GM12878 (cell line): Measurements from ENCODE around the gene PLGRKT. TPM values are rescaled to one million over a fixed set of nuclear protein-coding genes. Genes with fewer than 3 reads are reported as not detected.

Experiments used
- ASH2L ChIP-seq: fragments of 300-600, 200-600 bp; sonication (generic); IDR thresholded peaks from 2 replicates; pipeline ENCODE4 v1.6.1; 2017; ENCODE audit warnings: low read depth, mild to moderate bottlenecking, borderline replicate concordance
- ATF7 ChIP-seq: fragments of 450-650 bp; IDR thresholded peaks from 2 replicates; pipeline ENCODE4 v1.6.1; 2016; ENCODE audit warnings: low read depth, mild to moderate bottlenecking
- CREM ChIP-seq: IDR thresholded peaks from 2 replicates; pipeline ENCODE4 v1.6.1; 2014; ENCODE audit warnings: antibody characterized with exemption, low read depth
- E2F8 ChIP-seq: fragments of 450-650 bp; IDR thresholded peaks from 2 replicates; pipeline ENCODE4 v1.6.1; 2018; ENCODE audit warnings: mild to moderate bottlenecking, low read depth, moderate library complexity; ENCODE audit not compliant: partially characterized antibody
- FOS ChIP-seq: IDR thresholded peaks from 3 replicates; pipeline ENCODE4 v1.6.1; 2011; ENCODE audit warnings: borderline replicate concordance; ENCODE audit not compliant: insufficient read length; ENCODE audit errors: extremely low read depth
- FOXK2 ChIP-seq: fragments of 450-650 bp; IDR thresholded peaks from 2 replicates; pipeline ENCODE4 v1.6.1; 2017; ENCODE audit warnings: mild to moderate bottlenecking, moderate library complexity
- HDAC6 ChIP-seq: fragments of 200-600 bp; sonication (generic); IDR thresholded peaks from one replicate; pipeline ENCODE4 v1.8.0; 2017; ENCODE audit warnings: antibody characterized with exemption; ENCODE audit not compliant: unreplicated experiment
- KAT2A ChIP-seq: conservative IDR thresholded peaks from 2 replicates; pipeline ENCODE4 v1.6.1; 2011; ENCODE audit warnings: low read depth, low read length; ENCODE audit not compliant: control insufficient read depth
- MTA3 ChIP-seq: IDR thresholded peaks from 2 replicates; pipeline ENCODE4 v1.6.1; 2012; ENCODE audit warnings: low read length, inconsistent platforms, borderline replicate concordance
- MYB ChIP-seq: fragments of 150-350 bp; IDR thresholded peaks from 2 replicates; pipeline ENCODE4 v1.6.1; 2014; ENCODE audit warnings: mild to moderate bottlenecking, low read depth, low read length, borderline replicate concordance
- NFIC ChIP-seq: IDR thresholded peaks from 2 replicates; pipeline ENCODE4 v1.6.1; 2012; ENCODE audit warnings: low read depth, mild to moderate bottlenecking, inconsistent platforms, low read length, moderate library complexity
- NFYA ChIP-seq: IDR thresholded peaks from 2 replicates; pipeline ENCODE4 v1.6.1; 2011; ENCODE audit warnings: low read depth, mild to moderate bottlenecking, low read length, improper control_type of control experiment, borderline replicate concordance
- NR2C2 ChIP-seq: IDR thresholded peaks from 2 replicates; pipeline ENCODE4 v1.6.1; 2011; ENCODE audit warnings: borderline replicate concordance, low read depth; ENCODE audit not compliant: control insufficient read depth, insufficient read length
- SIN3A ChIP-seq: IDR thresholded peaks from 2 replicates; pipeline ENCODE4 v1.6.1; 2012; ENCODE audit warnings: low read depth, low read length, improper control_type of control experiment
- SIX5 ChIP-seq: IDR thresholded peaks from 2 replicates; pipeline ENCODE4 v1.6.1; 2011; ENCODE audit warnings: mild to moderate bottlenecking, low read depth, low read length, moderate library complexity; ENCODE audit not compliant: severe bottlenecking
- SMC3 ChIP-seq: IDR thresholded peaks from 2 replicates; pipeline ENCODE4 v1.6.1; 2011; ENCODE audit warnings: low read length, improper control_type of control experiment, borderline replicate concordance
- SPI1 ChIP-seq: IDR thresholded peaks from 2 replicates; pipeline ENCODE4 v1.6.1; 2011; ENCODE audit warnings: low read depth, mild to moderate bottlenecking, low read length, moderate library complexity, borderline replicate concordance; ENCODE audit not compliant: insufficient read depth
- SREBF1 ChIP-seq: IDR thresholded peaks from 2 replicates; pipeline ENCODE4 v1.6.1; 2012; ENCODE audit warnings: mild to moderate bottlenecking, low read length
- SREBF2 ChIP-seq: IDR thresholded peaks from 2 replicates; pipeline ENCODE4 v1.6.1; 2012; ENCODE audit warnings: mild to moderate bottlenecking, low read length
- STAT3 ChIP-seq: IDR thresholded peaks from 2 replicates; pipeline ENCODE4 v1.6.1; 2011; ENCODE audit warnings: low read depth, low read length, improper control_type of control experiment
- SUPT20H ChIP-seq: IDR thresholded peaks from 2 replicates; pipeline ENCODE4 v1.6.1; 2011; ENCODE audit warnings: low read depth, mild to moderate bottlenecking, low read length, moderate library complexity, borderline replicate concordance; ENCODE audit not compliant: control insufficient read depth
- TCF12 ChIP-seq: IDR thresholded peaks from 2 replicates; pipeline ENCODE4 v1.6.1; 2011; ENCODE audit warnings: low read depth, mild to moderate bottlenecking, low read length
- YBX1 ChIP-seq: fragments of 450-650 bp; IDR thresholded peaks from 2 replicates; pipeline ENCODE4 v1.6.1; 2016; ENCODE audit warnings: antibody characterized with exemption
- ZBED1 ChIP-seq: IDR thresholded peaks from 2 replicates; pipeline ENCODE4 v1.6.1; 2016; ENCODE audit warnings: borderline replicate concordance
- ZSCAN29 ChIP-seq: fragments of 450-650 bp; IDR thresholded peaks from 2 replicates; pipeline ENCODE4 v1.6.1; 2017; ENCODE audit warnings: mild to moderate bottlenecking, moderate library complexity
- polyA plus RNA-seq, 11 experiments: library from polyadenylated mRNA; depleted of rRNA in 4 of 11; unstranded in 6 of 11; stranded (reverse) in 5 of 11; fragments of >200 nt; fragmentation: Nextera tagmentation in 4 of 11; fragmentation: Illumina TruSeq in 1 of 11; extraction: Ambion mirVana in 4 of 11; extraction: Trizol in 1 of 11; gene quantifications; 1 replicate in 1 of 11; 2 replicates in 10 of 11; pipeline versions ENCODE4 v1.2.1 to v1.2.3, GENCODE V29; 2011 to 2016; ENCODE audit warnings: inconsistent platforms in 2 of 11, missing spikeins in 2 of 11, low read depth in 1 of 11
- total RNA-seq, 4 experiments: library from RNA; depleted of rRNA in 3 of 4; stranded (reverse); fragments of >200 nt in 3 of 4; fragmentation: Illumina TruSeq in 1 of 4; extraction: Trizol in 1 of 4; gene quantifications; 2 replicates each; pipeline versions ENCODE4 v1.2.1 to v1.2.3, GENCODE V29; 2013 to 2021
- TF ChIP-seq, protein P1 (sequence below): IDR thresholded peaks from 2 replicates; pipeline ENCODE4 v1.6.1; 2011; ENCODE audit warnings: mild to moderate bottlenecking, low read depth, low read length, moderate library complexity; ENCODE audit not compliant: insufficient replicate concordance
- TF ChIP-seq, protein P2 (sequence below): fragments of 450-650 bp; IDR thresholded peaks from 2 replicates; pipeline ENCODE4 v1.6.1; 2017; ENCODE audit warnings: antibody characterized with exemption, mild to moderate bottlenecking, moderate library complexity

The PLGRKT gene
- total and polyA plus RNA-seq, 10 of the 15 experiments (the other 5 are each of a cell fraction or from before 2014, with no cell fraction given): 25.2 to 72.3 (median 38.4) TPM

- TF ChIP-seq, protein P1, sequence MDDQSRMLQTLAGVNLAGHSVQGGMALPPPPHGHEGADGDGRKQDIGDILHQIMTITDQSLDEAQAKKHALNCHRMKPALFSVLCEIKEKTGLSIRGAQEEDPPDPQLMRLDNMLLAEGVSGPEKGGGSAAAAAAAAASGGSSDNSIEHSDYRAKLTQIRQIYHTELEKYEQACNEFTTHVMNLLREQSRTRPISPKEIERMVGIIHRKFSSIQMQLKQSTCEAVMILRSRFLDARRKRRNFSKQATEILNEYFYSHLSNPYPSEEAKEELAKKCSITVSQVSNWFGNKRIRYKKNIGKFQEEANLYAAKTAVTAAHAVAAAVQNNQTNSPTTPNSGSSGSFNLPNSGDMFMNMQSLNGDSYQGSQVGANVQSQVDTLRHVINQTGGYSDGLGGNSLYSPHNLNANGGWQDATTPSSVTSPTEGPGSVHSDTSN: no peak
- TF ChIP-seq YBX1: no peak
- no peak for TF ChIP-seq SUPT20H
- TF ChIP-seq FOS: no peak
- TF ChIP-seq NFIC: peak; percentile 82
- TF ChIP-seq, protein P2, sequence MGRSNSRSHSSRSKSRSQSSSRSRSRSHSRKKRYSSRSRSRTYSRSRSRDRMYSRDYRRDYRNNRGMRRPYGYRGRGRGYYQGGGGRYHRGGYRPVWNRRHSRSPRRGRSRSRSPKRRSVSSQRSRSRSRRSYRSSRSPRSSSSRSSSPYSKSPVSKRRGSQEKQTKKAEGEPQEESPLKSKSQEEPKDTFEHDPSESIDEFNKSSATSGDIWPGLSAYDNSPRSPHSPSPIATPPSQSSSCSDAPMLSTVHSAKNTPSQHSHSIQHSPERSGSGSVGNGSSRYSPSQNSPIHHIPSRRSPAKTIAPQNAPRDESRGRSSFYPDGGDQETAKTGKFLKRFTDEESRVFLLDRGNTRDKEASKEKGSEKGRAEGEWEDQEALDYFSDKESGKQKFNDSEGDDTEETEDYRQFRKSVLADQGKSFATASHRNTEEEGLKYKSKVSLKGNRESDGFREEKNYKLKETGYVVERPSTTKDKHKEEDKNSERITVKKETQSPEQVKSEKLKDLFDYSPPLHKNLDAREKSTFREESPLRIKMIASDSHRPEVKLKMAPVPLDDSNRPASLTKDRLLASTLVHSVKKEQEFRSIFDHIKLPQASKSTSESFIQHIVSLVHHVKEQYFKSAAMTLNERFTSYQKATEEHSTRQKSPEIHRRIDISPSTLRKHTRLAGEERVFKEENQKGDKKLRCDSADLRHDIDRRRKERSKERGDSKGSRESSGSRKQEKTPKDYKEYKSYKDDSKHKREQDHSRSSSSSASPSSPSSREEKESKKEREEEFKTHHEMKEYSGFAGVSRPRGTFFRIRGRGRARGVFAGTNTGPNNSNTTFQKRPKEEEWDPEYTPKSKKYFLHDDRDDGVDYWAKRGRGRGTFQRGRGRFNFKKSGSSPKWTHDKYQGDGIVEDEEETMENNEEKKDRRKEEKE: no peak
- TF ChIP-seq KAT2A: no peak
- TF ChIP-seq ZBED1: peak; percentile 59; the same call in 1 of the 2 replicates
- no peak for TF ChIP-seq SIX5
- peak; percentile 57; the same call in 1 of the 2 replicates for TF ChIP-seq MTA3
- no peak for TF ChIP-seq ASH2L
- no peak for TF ChIP-seq STAT3
- no peak for TF ChIP-seq SREBF1
- TF ChIP-seq SMC3: no peak
- no peak for TF ChIP-seq SREBF2
- no peak for TF ChIP-seq SIN3A
- no peak for TF ChIP-seq NR2C2
- TF ChIP-seq MYB: no peak
- no peak for TF ChIP-seq HDAC6
- no peak for TF ChIP-seq FOXK2
- no peak for TF ChIP-seq TCF12
- TF ChIP-seq NFYA: no peak
- no peak for TF ChIP-seq ZSCAN29
- TF ChIP-seq CREM: no peak
- no peak for TF ChIP-seq E2F8
- TF ChIP-seq ATF7: peak; percentile 65
- TF ChIP-seq SPI1: peak; percentile 55; the same call in 1 of the 2 replicates
Observed at GRCh38 chr9:5459289-5459829, 21.6 kb upstream of the PLGRKT start (continued).
